C4-2B (cell line): ENCODE data around the gene KRT26.

Source experiments
- ZFX ChIP-seq: fragments of 450-650 bp; IDR thresholded peaks from 2 replicates; pipeline ENCODE4 v1.6.1; 2017
- TF ChIP-seq, protein P1 (sequence below): fragments of 450-650 bp; conservative IDR thresholded peaks from 2 replicates; pipeline ENCODE4 v1.5.1; 2017; ENCODE audit warnings: mild to moderate bottlenecking

DNA sequence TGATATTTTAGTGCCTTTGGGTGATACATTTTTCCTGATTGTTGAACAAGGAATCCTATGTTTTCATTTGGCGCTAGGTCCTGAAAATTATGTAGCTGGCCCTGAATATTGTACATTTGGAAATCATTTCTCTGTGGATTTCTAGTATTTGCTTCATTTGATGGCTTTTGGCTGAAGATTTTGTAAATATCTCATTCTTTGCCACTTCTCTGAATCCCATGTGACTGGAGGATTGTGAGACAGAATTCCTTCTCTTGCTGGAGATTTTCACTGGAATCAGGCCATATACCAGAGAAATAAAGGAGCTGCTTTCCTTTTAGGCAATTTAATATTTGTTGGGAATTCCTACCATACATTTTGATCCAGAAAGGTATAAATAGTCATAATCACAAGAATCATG lies 19.1 kb upstream of the KRT26 start:
- TF ChIP-seq, protein P1, sequence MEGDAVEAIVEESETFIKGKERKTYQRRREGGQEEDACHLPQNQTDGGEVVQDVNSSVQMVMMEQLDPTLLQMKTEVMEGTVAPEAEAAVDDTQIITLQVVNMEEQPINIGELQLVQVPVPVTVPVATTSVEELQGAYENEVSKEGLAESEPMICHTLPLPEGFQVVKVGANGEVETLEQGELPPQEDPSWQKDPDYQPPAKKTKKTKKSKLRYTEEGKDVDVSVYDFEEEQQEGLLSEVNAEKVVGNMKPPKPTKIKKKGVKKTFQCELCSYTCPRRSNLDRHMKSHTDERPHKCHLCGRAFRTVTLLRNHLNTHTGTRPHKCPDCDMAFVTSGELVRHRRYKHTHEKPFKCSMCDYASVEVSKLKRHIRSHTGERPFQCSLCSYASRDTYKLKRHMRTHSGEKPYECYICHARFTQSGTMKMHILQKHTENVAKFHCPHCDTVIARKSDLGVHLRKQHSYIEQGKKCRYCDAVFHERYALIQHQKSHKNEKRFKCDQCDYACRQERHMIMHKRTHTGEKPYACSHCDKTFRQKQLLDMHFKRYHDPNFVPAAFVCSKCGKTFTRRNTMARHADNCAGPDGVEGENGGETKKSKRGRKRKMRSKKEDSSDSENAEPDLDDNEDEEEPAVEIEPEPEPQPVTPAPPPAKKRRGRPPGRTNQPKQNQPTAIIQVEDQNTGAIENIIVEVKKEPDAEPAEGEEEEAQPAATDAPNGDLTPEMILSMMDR, result no peak
- no peak for TF ChIP-seq ZFX
